Left ventricle myocardium inferior (tissue), 1 donor: Measurements from ENCODE around the gene MDC1. TPM values are rescaled to one million over a fixed set of nuclear protein-coding genes. Genes with fewer than 3 reads are reported as not detected.

Experiments used
- DNase-seq: peaks from one replicate; pipeline ENCODE4 v3.0.0-alpha.2; 2020
- H3K27ac ChIP-seq: fragments of 200-600 bp; replicated peaks from 2 replicates; pipeline ENCODE4 v1.8.0; 2021
- H3K27me3 ChIP-seq: fragments of 200-600 bp; 2 replicates; pipeline ENCODE4 v1.8.0; 2021; ENCODE audit warnings: low read depth
- H3K36me3 ChIP-seq: fragments of 200-600 bp; 2 replicates; pipeline ENCODE4 v1.8.0; 2021
- H3K4me1 ChIP-seq: fragments of 200-600 bp; 2 replicates; pipeline ENCODE4 v1.8.0; 2021
- H3K4me3 ChIP-seq: fragments of 200-600 bp; 2 replicates; pipeline ENCODE4 v1.8.0; 2021; ENCODE audit warnings: mild to moderate bottlenecking, moderate library complexity
- H3K9me3 ChIP-seq: fragments of 200-600 bp; replicated peaks from 2 replicates; pipeline ENCODE4 v1.8.0; 2021
- CTCF ChIP-seq: fragments of 200-600 bp; IDR thresholded peaks from 2 replicates; pipeline ENCODE4 v1.8.0; 2021; ENCODE audit warnings: antibody characterized with exemption, mild to moderate bottlenecking, borderline replicate concordance
- intact Hi-C: fragments of 100-400 bp; cut with micrococcal nuclease; formaldehyde crosslinking; loops from one replicate; pipeline ENCODE4 v1.11.0; 2022
- total RNA-seq: library from RNA; stranded (reverse); fragmentation: NEBNext Ultra II Directional; extraction: Animal tissue kit (Norgen Biotek cat#: 25700); gene quantifications from one replicate; pipeline ENCODE4 v1.2.1, GENCODE V29; 2021
- donor health status: DM: no; HTN: yes; CAD: no; lungs with severe emphysema.

MDC1 gene
- total RNA-seq, 1 donor from 2014 or later, result 14.1 TPM

- no peak for TF ChIP-seq CTCF
- Histone ChIP-seq H3K4me1 (no peaks in the 10 kb centered on the region), H3K4me3 (no peak overlapping the region), H3K27me3 (no peaks in the 10 kb centered on the region), H3K36me3 (peaks cover 99% of the 10 kb centered on the region), H3K9me3 (no peaks in the 10 kb centered on the region), H3K27ac (no peak overlapping the region)
- no peak for DNase-seq
- intact Hi-C loops, result no loop called here
These were observed 62.0 kb downstream of the MDC1 start for GRCh38 chr6:30654798-30655742.

- intact Hi-C loops, result no loop called here
- peaks cover 28% of the 10 kb centered on the region for H3K4me1 ChIP-seq
- H3K27ac ChIP-seq, result no peak overlapping the region
- DNase-seq, result no peak
- no peak overlapping the region for H3K4me3 ChIP-seq
- TF ChIP-seq CTCF, result no peak
- no peaks in the 10 kb centered on the region for H3K9me3 ChIP-seq
- H3K27me3 ChIP-seq, result no peaks in the 10 kb centered on the region
- peaks cover 68% of the 10 kb centered on the region for H3K36me3 ChIP-seq
These were observed 65.9 kb downstream of the MDC1 start for GRCh38 chr6:30651143-30651542.

Other genes starting within 250 kb of the MDC1 start
- 142 TPM for gene HLA-E, start 227.8 kb downstream of the MDC1 start, total RNA-seq
- gene GNL1, start 160.8 kb downstream of the MDC1 start, total RNA-seq, result 18.3 TPM
- gene PRR3, start 160.0 kb downstream of the MDC1 start, total RNA-seq, result 2.0 TPM
- 38.8 TPM for gene ABCF1, start 145.8 kb downstream of the MDC1 start, total RNA-seq
- gene PPP1R10, start 100.0 kb downstream of the MDC1 start, total RNA-seq, result 31.5 TPM
- 119 TPM for gene MRPS18B, start 99.4 kb downstream of the MDC1 start, total RNA-seq
- gene ATAT1, start 90.4 kb downstream of the MDC1 start, total RNA-seq, result 2.7 TPM
- 57.3 TPM for gene C6orf136, start 70.1 kb downstream of the MDC1 start, total RNA-seq
- gene DHX16, start 44.3 kb downstream of the MDC1 start, total RNA-seq, result 22.1 TPM
- 14.5 TPM for gene PPP1R18, start 30.6 kb downstream of the MDC1 start, total RNA-seq
- 3.7 TPM for gene NRM, start 26.3 kb downstream of the MDC1 start, total RNA-seq
- 187 TPM for gene TUBB, start 3.1 kb upstream of the MDC1 start, total RNA-seq
- 223 TPM for gene FLOT1, start 25.4 kb upstream of the MDC1 start, total RNA-seq
- gene IER3, start 27.3 kb upstream of the MDC1 start, total RNA-seq, result 41.4 TPM
- gene DDR1, start 167.2 kb upstream of the MDC1 start, total RNA-seq, result 28.2 TPM
- 23.0 TPM for gene GTF2H4, start 190.9 kb upstream of the MDC1 start, total RNA-seq
- gene VARS2, start 197.0 kb upstream of the MDC1 start, total RNA-seq, result 21.0 TPM
- not detected for gene SFTA2, start 214.9 kb upstream of the MDC1 start, total RNA-seq
- gene MUCL3, start 223.7 kb upstream of the MDC1 start, total RNA-seq, result not detected